ENCODE results near the gene VPS13D.

- TF ChIP-seq CTCF (conservative IDR thresholded peaks at IDR 0.05; ENCODE audit: low read depth in 2 of 2), result peak; percentile 68 to 80
- no peak for TF ChIP-seq STAT1 (IDR thresholded peaks at IDR 0.05; ENCODE audit: unreplicated experiment)
- TF ChIP-seq POLR2AphosphoS5 (IDR thresholded peaks at IDR 0.05; ENCODE audit: low read depth), result no peak
- no peak for TF ChIP-seq CREB1 (CRISPR knock-in tag; IDR thresholded peaks at IDR 0.05; ENCODE audit: low read depth)
- TF ChIP-seq REST (IDR thresholded peaks at IDR 0.05; ENCODE audit: unreplicated experiment), result no peak
- no peak for TF ChIP-seq ZNF114 (CRISPR knock-in tag; IDR thresholded peaks at IDR 0.05)
- TF ChIP-seq EZH2phosphoT487 (IDR thresholded peaks at IDR 0.05; ENCODE audit: unreplicated experiment), result no peak
- no peak for TF ChIP-seq EZH2 (IDR thresholded peaks at IDR 0.05; ENCODE audit: low read depth, unreplicated experiment)
- no peak for TF ChIP-seq JUNB (IDR thresholded peaks at IDR 0.05; ENCODE audit: unreplicated experiment)
- no peak for TF ChIP-seq NANOG (IDR thresholded peaks at IDR 0.05; ENCODE audit: borderline replicate concordance)
- no peak for TF ChIP-seq ETS1 (IDR thresholded peaks at IDR 0.05)
- no peak for TF ChIP-seq ZNF331 (CRISPR knock-in tag; IDR thresholded peaks at IDR 0.05; ENCODE audit: low read depth)
Observed at GRCh38 chr1:12244078-12244477, 14.2 kb downstream of the VPS13D start.

Data from GM23338 (cell line).